Smooth muscle cell (in vitro differentiated cells): ENCODE results near the gene ADAMTS13. TPM values are rescaled to one million over a fixed set of nuclear protein-coding genes. Genes with fewer than 3 reads are reported as not detected.

Experiments used
- DNase-seq: peaks from one replicate; lab custom pipeline; 2025; ENCODE audit not compliant: unreplicated experiment; lab: John Stamatoyannopoulos, UW
- H2AFZ ChIP-seq: fragments of 200-600 bp; sonication (generic); 2 replicates; pipeline ENCODE4 v1.6.0; 2016; ENCODE audit warnings: antibody characterized with exemption, low read depth, mild to moderate bottlenecking
- H3F3A ChIP-seq: fragments of 200-600 bp; sonication (generic); 2 replicates; pipeline ENCODE4 v1.6.0; 2017; ENCODE audit warnings: antibody characterized with exemption, low read depth
- H3K27ac ChIP-seq: fragments of 200-600 bp; sonication (generic); 2 replicates; pipeline ENCODE4 v1.5.1; 2016; ENCODE audit warnings: low read depth, mild to moderate bottlenecking
- H3K27me3 ChIP-seq: fragments of 200-600 bp; sonication (generic); 2 replicates; pipeline ENCODE4 v1.6.1; 2016; ENCODE audit warnings: low read depth, mild to moderate bottlenecking
- H3K36me3 ChIP-seq: fragments of 200-600 bp; sonication (generic); 2 replicates; pipeline ENCODE4 v1.5.1; 2016; ENCODE audit warnings: low read depth
- H3K4me1 ChIP-seq: fragments of 200-600 bp; sonication (generic); 2 replicates; pipeline ENCODE4 v1.5.1; 2016; ENCODE audit warnings: low read depth
- H3K4me2 ChIP-seq: fragments of 200-600 bp; sonication (generic); 2 replicates; pipeline ENCODE4 v1.6.0; 2016; ENCODE audit warnings: mild to moderate bottlenecking
- H3K4me3 ChIP-seq: fragments of 200-600 bp; sonication (generic); 2 replicates; pipeline ENCODE4 v1.5.1; 2016; ENCODE audit warnings: mild to moderate bottlenecking
- H3K79me2 ChIP-seq: fragments of 200-600 bp; sonication (generic); 2 replicates; pipeline ENCODE4 v1.6.0; 2016; ENCODE audit warnings: low read depth, mild to moderate bottlenecking
- H3K9ac ChIP-seq: fragments of 200-600 bp; sonication (generic); 2 replicates; pipeline ENCODE4 v1.6.0; 2016; ENCODE audit warnings: low read depth
- H3K9me3 ChIP-seq: fragments of 200-600 bp; sonication (generic); replicated peaks from 2 replicates; pipeline ENCODE4 v1.5.1; 2016; ENCODE audit warnings: low read depth
- H4K20me1 ChIP-seq: fragments of 200-600 bp; sonication (generic); 2 replicates; pipeline ENCODE4 v1.6.0; 2016; ENCODE audit warnings: low read depth
- WGBS: methylation state at CpG from one replicate; pipeline ENCODE4 v1.1.7; 2016; ENCODE audit warnings: low lambda C conversion rate; 5-methylcytosine and 5-hydroxymethylcytosine counted together
- polyA plus RNA-seq: library from polyadenylated mRNA; unstranded; fragments of >200 nt; fragmentation: Nextera tagmentation; extraction: Ambion mirVana; gene quantifications from 2 replicates; pipeline ENCODE4 v1.2.1, GENCODE V29; 2016
- total RNA-seq: library from RNA; depleted of rRNA; stranded (reverse); fragments of >200 nt; gene quantifications from 2 replicates; pipeline ENCODE4 v1.2.3, GENCODE V29; 2014
- TF ChIP-seq, protein P1 (sequence below): fragments of 200-600 bp; sonication (generic); IDR thresholded peaks from 2 replicates; pipeline ENCODE4 v1.5.1; 2017; ENCODE audit warnings: borderline replicate concordance, mild to moderate bottlenecking, antibody characterized with exemption; ENCODE audit not compliant: insufficient read depth, poor library complexity, severe bottlenecking

Gene ADAMTS13
- total and polyA plus RNA-seq, 2 experiments from 2014 or later, result 3.1 to 3.7 TPM

DNA sequence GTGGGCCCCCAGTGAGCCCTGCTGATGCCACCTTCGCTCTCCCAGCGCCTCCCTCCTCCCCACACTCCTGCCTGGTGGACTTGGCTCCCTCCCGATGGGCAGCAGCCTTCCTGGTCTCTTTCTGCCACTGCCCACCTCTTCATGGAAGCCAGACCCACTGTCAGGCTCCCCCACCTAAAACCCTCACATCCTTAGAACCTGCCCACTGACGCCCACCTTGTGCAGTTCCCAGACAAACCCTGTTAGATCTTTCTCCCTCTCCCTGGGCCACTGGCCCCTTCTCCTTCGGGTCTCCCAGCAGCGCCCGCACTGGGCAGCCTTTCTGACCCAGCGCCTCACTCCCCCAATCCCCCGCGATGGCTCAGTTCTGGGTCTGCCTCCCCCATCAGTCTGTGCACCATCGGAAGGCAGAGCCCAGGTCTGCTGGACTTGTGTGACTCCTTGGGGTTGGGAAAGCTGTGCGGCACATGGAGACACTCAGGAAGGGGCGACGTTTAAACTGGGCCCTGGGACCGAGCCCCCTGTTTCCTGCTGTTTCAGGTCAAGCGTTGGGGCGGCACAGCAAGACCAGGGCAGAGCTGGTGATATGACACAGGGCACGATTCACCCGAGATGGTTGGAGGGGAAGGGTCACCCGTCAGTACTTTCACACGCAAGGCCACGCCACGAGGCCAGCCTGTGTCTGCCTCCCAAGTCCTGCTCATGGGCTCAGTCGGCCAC lies 85.2 kb downstream of the ADAMTS13 start:
- H4K20me1 ChIP-seq, result no peaks in the 10 kb centered on the region
- no peak overlapping the region for H3K4me2 ChIP-seq
- peaks cover 5% of the 10 kb centered on the region for H3F3A ChIP-seq
- H3K9ac ChIP-seq, result no peak overlapping the region
- TF ChIP-seq, protein P1, sequence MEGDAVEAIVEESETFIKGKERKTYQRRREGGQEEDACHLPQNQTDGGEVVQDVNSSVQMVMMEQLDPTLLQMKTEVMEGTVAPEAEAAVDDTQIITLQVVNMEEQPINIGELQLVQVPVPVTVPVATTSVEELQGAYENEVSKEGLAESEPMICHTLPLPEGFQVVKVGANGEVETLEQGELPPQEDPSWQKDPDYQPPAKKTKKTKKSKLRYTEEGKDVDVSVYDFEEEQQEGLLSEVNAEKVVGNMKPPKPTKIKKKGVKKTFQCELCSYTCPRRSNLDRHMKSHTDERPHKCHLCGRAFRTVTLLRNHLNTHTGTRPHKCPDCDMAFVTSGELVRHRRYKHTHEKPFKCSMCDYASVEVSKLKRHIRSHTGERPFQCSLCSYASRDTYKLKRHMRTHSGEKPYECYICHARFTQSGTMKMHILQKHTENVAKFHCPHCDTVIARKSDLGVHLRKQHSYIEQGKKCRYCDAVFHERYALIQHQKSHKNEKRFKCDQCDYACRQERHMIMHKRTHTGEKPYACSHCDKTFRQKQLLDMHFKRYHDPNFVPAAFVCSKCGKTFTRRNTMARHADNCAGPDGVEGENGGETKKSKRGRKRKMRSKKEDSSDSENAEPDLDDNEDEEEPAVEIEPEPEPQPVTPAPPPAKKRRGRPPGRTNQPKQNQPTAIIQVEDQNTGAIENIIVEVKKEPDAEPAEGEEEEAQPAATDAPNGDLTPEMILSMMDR, result no peak
- no peaks in the 10 kb centered on the region for H3K9me3 ChIP-seq
- H2AFZ ChIP-seq, result no peak overlapping the region
- H3K27me3 ChIP-seq, result no peaks in the 10 kb centered on the region
- H3K4me1 ChIP-seq, result peaks cover 12% of the 10 kb centered on the region
- 95% methylated on average over 23 of the region's 24 CpGs for WGBS
- H3K27ac ChIP-seq, result no peak overlapping the region
- no peak for DNase-seq
- H3K4me3 ChIP-seq, result no peak overlapping the region
- H3K36me3 ChIP-seq, result no peaks in the 10 kb centered on the region
- no peaks in the 10 kb centered on the region for H3K79me2 ChIP-seq

- Histone ChIP-seq H3K4me2 (no peak overlapping the region), H3K9me3 (no peaks in the 10 kb centered on the region), H3K27ac (no peak overlapping the region), H4K20me1 (no peaks in the 10 kb centered on the region), H3K79me2 (no peaks in the 10 kb centered on the region), H3K27me3 (no peaks in the 10 kb centered on the region), H3K4me1 (peaks cover 12% of the 10 kb centered on the region), H3K4me3 (no peak overlapping the region), H2AFZ (no peak overlapping the region), H3K9ac (no peak overlapping the region), H3K36me3 (no peaks in the 10 kb centered on the region), H3F3A (peaks cover 5% of the 10 kb centered on the region)
- DNase-seq, result no peak
- TF ChIP-seq, protein P1, result no peak
- WGBS, result 95% methylated on average over 8 of the region's 8 CpGs
Observed at GRCh38 chr9:133508046-133508445, 85.9 kb downstream of the ADAMTS13 start.

Other genes starting within 250 kb of the ADAMTS13 start
- gene OBP2B, start 213.1 kb upstream of the ADAMTS13 start, total RNA-seq, result not detected in 2 replicates
- gene OBP2B, start 213.1 kb upstream of the ADAMTS13 start, polyA plus RNA-seq, result not detected in 2 replicates
- 0.67 and 1.0 TPM in 2 replicates for gene ABO, start 147.2 kb upstream of the ADAMTS13 start, total RNA-seq
- gene ABO, start 147.2 kb upstream of the ADAMTS13 start, polyA plus RNA-seq, result 0.37 and 2.1 TPM in 2 replicates
- gene SURF6, start 86.2 kb upstream of the ADAMTS13 start, total RNA-seq, result 8.1 and 11.7 TPM in 2 replicates
- gene SURF6, start 86.2 kb upstream of the ADAMTS13 start, polyA plus RNA-seq, result 16.5 and 17.8 TPM in 2 replicates
- gene MED22, start 74.2 kb upstream of the ADAMTS13 start, total RNA-seq, result 8.3 and 9.0 TPM in 2 replicates
- gene MED22, start 74.2 kb upstream of the ADAMTS13 start, polyA plus RNA-seq, result 15.8 and 17.9 TPM in 2 replicates
- 1,134 and 1,254 TPM in 2 replicates for gene RPL7A, start 74.1 kb upstream of the ADAMTS13 start, total RNA-seq
- 372 and 413 TPM in 2 replicates for gene RPL7A, start 74.1 kb upstream of the ADAMTS13 start, polyA plus RNA-seq
- gene SURF1, start 65.9 kb upstream of the ADAMTS13 start, total RNA-seq, result 23.8 and 33.5 TPM in 2 replicates
- 57.7 and 60.7 TPM in 2 replicates for gene SURF1, start 65.9 kb upstream of the ADAMTS13 start, polyA plus RNA-seq
- 2.8 and 11.4 TPM in 2 replicates for gene SURF2, start 65.8 kb upstream of the ADAMTS13 start, total RNA-seq
- 21.4 and 28.9 TPM in 2 replicates for gene SURF2, start 65.8 kb upstream of the ADAMTS13 start, polyA plus RNA-seq
- 353 and 377 TPM in 2 replicates for gene SURF4, start 46.3 kb upstream of the ADAMTS13 start, total RNA-seq
- gene SURF4, start 46.3 kb upstream of the ADAMTS13 start, polyA plus RNA-seq, result 340 and 396 TPM in 2 replicates
- gene STKLD1, start 46.0 kb upstream of the ADAMTS13 start, total RNA-seq, result 2.7 TPM in 1 of 2 replicates, not detected in the other
- gene STKLD1, start 46.0 kb upstream of the ADAMTS13 start, polyA plus RNA-seq, result 0.90 and 0.99 TPM in 2 replicates
- 11.5 and 12.9 TPM in 2 replicates for gene REXO4, start 4.4 kb upstream of the ADAMTS13 start, total RNA-seq
- gene REXO4, start 4.4 kb upstream of the ADAMTS13 start, polyA plus RNA-seq, result 18.5 and 21.6 TPM in 2 replicates
- gene CACFD1, start 37.6 kb downstream of the ADAMTS13 start, total RNA-seq, result 5.8 and 8.9 TPM in 2 replicates
- gene CACFD1, start 37.6 kb downstream of the ADAMTS13 start, polyA plus RNA-seq, result 22.8 and 27.1 TPM in 2 replicates
- gene SLC2A6, start 56.7 kb downstream of the ADAMTS13 start, total RNA-seq, result 12.7 and 13.8 TPM in 2 replicates
- 21.0 and 28.3 TPM in 2 replicates for gene SLC2A6, start 56.7 kb downstream of the ADAMTS13 start, polyA plus RNA-seq
- gene MYMK, start 102.6 kb downstream of the ADAMTS13 start, total RNA-seq, result not detected in 2 replicates
- not detected in 2 replicates for gene MYMK, start 102.6 kb downstream of the ADAMTS13 start, polyA plus RNA-seq
- gene ADAMTSL2, start 112.3 kb downstream of the ADAMTS13 start, total RNA-seq, result 8.1 and 8.9 TPM in 2 replicates
- 8.9 and 10.5 TPM in 2 replicates for gene ADAMTSL2, start 112.3 kb downstream of the ADAMTS13 start, polyA plus RNA-seq
- 0.49 and 8.0 TPM in 2 replicates for gene FAM163B, start 187.0 kb downstream of the ADAMTS13 start, total RNA-seq
- 3.4 and 5.0 TPM in 2 replicates for gene FAM163B, start 187.0 kb downstream of the ADAMTS13 start, polyA plus RNA-seq
- gene DBH, start 214.0 kb downstream of the ADAMTS13 start, total RNA-seq, result not detected in 2 replicates
- 0.22 and 0.48 TPM in 2 replicates for gene DBH, start 214.0 kb downstream of the ADAMTS13 start, polyA plus RNA-seq